Loucy (cell line): ENCODE results near the gene PYCR2.

ENCODE experiments used
- H2AFZ ChIP-seq: fragments of 200-600 bp; sonication (generic); 2 replicates; pipeline ENCODE4 v1.6.0; 2016; ENCODE audit warnings: antibody characterized with exemption, mild to moderate bottlenecking, low read length, moderate library complexity
- H3F3A ChIP-seq: fragments of 200-600 bp; 2 replicates; pipeline ENCODE4 v1.6.0; 2016; ENCODE audit warnings: antibody characterized with exemption, low read depth, mild to moderate bottlenecking
- H3K27me3 ChIP-seq: fragments of 200-600 bp; sonication (generic); 2 replicates; pipeline ENCODE4 v1.6.1; 2014; ENCODE audit warnings: low read length, mild to moderate bottlenecking; ENCODE audit not compliant: insufficient read depth, poor library complexity, severe bottlenecking
- H3K36me3 ChIP-seq: fragments of 200-600 bp; sonication (generic); 2 replicates; pipeline ENCODE4 v1.6.1; 2016; ENCODE audit warnings: low read length; ENCODE audit not compliant: insufficient read depth
- H3K4me1 ChIP-seq: fragments of 200-600 bp; sonication (generic); 2 replicates; pipeline ENCODE4 v1.5.1; 2014; ENCODE audit warnings: low read length, mild to moderate bottlenecking; ENCODE audit not compliant: insufficient read depth, poor library complexity, severe bottlenecking
- H3K4me2 ChIP-seq: fragments of 200-600 bp; sonication (generic); 2 replicates; pipeline ENCODE4 v1.6.0; 2014; ENCODE audit warnings: antibody characterized with exemption, low read length, low read depth, mild to moderate bottlenecking; ENCODE audit not compliant: poor library complexity, severe bottlenecking
- H3K4me3 ChIP-seq: fragments of 200-600 bp; sonication (generic); 2 replicates; pipeline ENCODE4 v1.5.1; 2014; ENCODE audit warnings: low read length, mild to moderate bottlenecking, mixed read lengths; ENCODE audit not compliant: poor library complexity, severe bottlenecking
- H3K79me2 ChIP-seq: fragments of 200-600 bp; sonication (generic); 2 replicates; pipeline ENCODE4 v1.6.1; 2014; ENCODE audit warnings: low read length; ENCODE audit not compliant: insufficient read depth
- H3K9ac ChIP-seq: fragments of 200-600 bp; sonication (generic); 2 replicates; pipeline ENCODE4 v1.6.0; 2014; ENCODE audit warnings: mild to moderate bottlenecking, low read depth, low read length, moderate library complexity; ENCODE audit not compliant: poor library complexity, severe bottlenecking
- H3K9me2 ChIP-seq: fragments of 200-600 bp; sonication (generic); replicated peaks from 2 replicates; pipeline ENCODE4 v1.6.1; 2016; ENCODE audit warnings: low read depth, low read length, mixed read lengths
- H3K9me3 ChIP-seq: fragments of 200-600 bp; sonication (generic); 2 replicates; pipeline ENCODE4 v1.6.1; 2014; ENCODE audit warnings: mild to moderate bottlenecking, antibody characterized with exemption, low read length, low read depth; ENCODE audit not compliant: insufficient read depth
- H4K20me1 ChIP-seq: fragments of 200-600 bp; sonication (generic); 2 replicates; pipeline ENCODE4 v1.6.0; 2014; ENCODE audit warnings: antibody characterized with exemption, low read length, mild to moderate bottlenecking; ENCODE audit not compliant: insufficient read depth, poor library complexity, severe bottlenecking
- CTCF ChIP-seq: fragments of 200-600 bp; sonication (generic); conservative IDR thresholded peaks from 2 replicates; pipeline ENCODE4 v1.5.1; 2014; ENCODE audit warnings: mild to moderate bottlenecking, antibody characterized with exemption, low read length
- EZH2phosphoT487 ChIP-seq: fragments of 200-600 bp; IDR thresholded peaks from 2 replicates; pipeline ENCODE4 v1.6.1; 2018; ENCODE audit warnings: antibody characterized with exemption, mild to moderate bottlenecking, moderate library complexity, borderline replicate concordance

PYCR2 gene

GRCh38 chr1:225909477-225909876, 14.6 kb downstream of the PYCR2 start:
- H3K9ac ChIP-seq, result no peak overlapping the region
- no peak for TF ChIP-seq CTCF
- no peak for TF ChIP-seq EZH2phosphoT487
- H3K27me3 ChIP-seq, result no peaks in the 10 kb centered on the region
- no peaks in the 10 kb centered on the region for H4K20me1 ChIP-seq
- no peak overlapping the region for H3K4me3 ChIP-seq
- no peaks in the 10 kb centered on the region for H3F3A ChIP-seq
- no peaks in the 10 kb centered on the region for H3K79me2 ChIP-seq
- H3K36me3 ChIP-seq, result no peaks in the 10 kb centered on the region
- H3K9me2 ChIP-seq, result no peaks in the 10 kb centered on the region
- no peak overlapping the region for H3K4me2 ChIP-seq
- H2AFZ ChIP-seq, result no peak overlapping the region
- H3K9me3 ChIP-seq, result no peaks in the 10 kb centered on the region
- H3K4me1 ChIP-seq, result no peaks in the 10 kb centered on the region

- Histone ChIP-seq H4K20me1 (no peaks in the 10 kb centered on the region), H3K4me2 (no peak overlapping the region), H3K9ac (no peak overlapping the region), H3K9me3 (no peaks in the 10 kb centered on the region), H3K4me1 (no peaks in the 10 kb centered on the region), H3K9me2 (no peaks in the 10 kb centered on the region), H3K4me3 (no peak overlapping the region), H3K36me3 (no peaks in the 10 kb centered on the region), H3K79me2 (no peaks in the 10 kb centered on the region), H2AFZ (no peak overlapping the region), H3K27me3 (no peaks in the 10 kb centered on the region), H3F3A (no peaks in the 10 kb centered on the region)
- TF ChIP-seq EZH2phosphoT487 (no peak), CTCF (no peak)
Measured at GRCh38 chr1:225908773-225909172, 15.3 kb downstream of the PYCR2 start.

- H3K9me3 ChIP-seq, result no peaks in the 10 kb centered on the region
- no peaks in the 10 kb centered on the region for H3K9me2 ChIP-seq
- no peaks in the 10 kb centered on the region for H3K79me2 ChIP-seq
- H3K4me1 ChIP-seq, result no peaks in the 10 kb centered on the region
- H4K20me1 ChIP-seq, result no peaks in the 10 kb centered on the region
- H3F3A ChIP-seq, result no peaks in the 10 kb centered on the region
- H3K9ac ChIP-seq, result no peak overlapping the region
- no peak overlapping the region for H3K4me3 ChIP-seq
- H3K27me3 ChIP-seq, result no peaks in the 10 kb centered on the region
- H2AFZ ChIP-seq, result no peak overlapping the region
- TF ChIP-seq EZH2phosphoT487, result no peak
- no peak for TF ChIP-seq CTCF
- no peak overlapping the region for H3K4me2 ChIP-seq
- no peaks in the 10 kb centered on the region for H3K36me3 ChIP-seq
Measured at GRCh38 chr1:225908013-225908640, 15.9 kb downstream of the PYCR2 start.
